Measurements from ENCODE around the gene CLEC19A. TPM values are rescaled to one million over a fixed set of nuclear protein-coding genes. Genes with fewer than 3 reads are reported as not detected.

Gene CLEC19A
- total and polyA plus RNA-seq, 4 donors, result not detected

DNA sequence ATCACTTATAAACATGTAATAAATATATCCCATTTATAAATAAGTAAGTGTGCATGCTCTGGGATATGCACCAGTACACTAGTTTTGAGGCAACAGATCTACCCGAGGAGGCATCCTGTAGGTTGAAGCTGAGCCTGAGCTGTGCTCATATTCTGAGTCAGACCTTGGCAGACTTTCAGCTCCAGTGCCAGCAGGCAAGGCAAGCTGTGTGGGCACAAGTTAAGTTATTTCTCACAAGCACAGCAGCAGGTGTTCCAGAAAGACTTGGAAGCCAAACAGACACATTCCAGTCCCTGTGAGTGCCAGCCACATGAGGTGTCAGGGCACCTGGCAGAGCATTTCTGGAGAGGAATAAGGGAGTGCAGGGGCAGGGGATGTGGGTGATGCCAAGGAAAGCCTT lies 1.3 kb upstream of the CLEC19A start:
- H3K27ac ChIP-seq (ENCODE audit: low read depth in 1 of 2, low read length in 2 of 2), result no peak overlapping the region
- H3K9ac ChIP-seq (ENCODE audit: low read depth in 1 of 2, low read length in 2 of 2), result no peak overlapping the region
- no peaks in the 10 kb centered on the region for H3K36me3 ChIP-seq (ENCODE audit: control insufficient read depth in 4 of 4, insufficient read depth in 3 of 4, low read depth in 1 of 4, low read length in 3 of 4)
- 22% methylated on average over 1 of the region's 1 CpG for WGBS
- no peak for TF ChIP-seq RAD21 (IDR thresholded peaks at IDR 0.05)
- peak in 1 of 2 donors; percentile 37 for TF ChIP-seq RXRA (IDR thresholded peaks at IDR 0.05)
- TF ChIP-seq YY1 (IDR thresholded peaks at IDR 0.05), result no peak
- TF ChIP-seq HNF4G (IDR thresholded peaks at IDR 0.05), result no peak
- TF ChIP-seq NR2F2 (IDR thresholded peaks at IDR 0.05), result no peak
- TF ChIP-seq, protein P1, sequence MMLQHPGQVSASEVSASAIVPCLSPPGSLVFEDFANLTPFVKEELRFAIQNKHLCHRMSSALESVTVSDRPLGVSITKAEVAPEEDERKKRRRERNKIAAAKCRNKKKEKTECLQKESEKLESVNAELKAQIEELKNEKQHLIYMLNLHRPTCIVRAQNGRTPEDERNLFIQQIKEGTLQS (IDR thresholded peaks at IDR 0.05), result no peak
- no peak for TF ChIP-seq TAF1 (conservative IDR thresholded peaks at IDR 0.05)
- no peak for TF ChIP-seq FOXA1 (IDR thresholded peaks at IDR 0.05)
- no peak for TF ChIP-seq CTCF (IDR thresholded peaks at IDR 0.05; ENCODE audit: low read depth, low read length, missing input control)
- peak in 1 of 2 donors; percentile 45 for TF ChIP-seq HNF4A (conservative IDR thresholded peaks at IDR 0.05)
- TF ChIP-seq EGR1 (IDR thresholded peaks at IDR 0.05; ENCODE audit: low read depth in 2 of 2), result no peak
- TF ChIP-seq GABPA (IDR thresholded peaks at IDR 0.05 in 1 of 2, conservative IDR thresholded peaks at IDR 0.05 in 1 of 2), result no peak
- no peak for TF ChIP-seq ZBTB33 (IDR thresholded peaks at IDR 0.05)
- no peak for TF ChIP-seq REST (IDR thresholded peaks at IDR 0.05)
- TF ChIP-seq, protein P2, sequence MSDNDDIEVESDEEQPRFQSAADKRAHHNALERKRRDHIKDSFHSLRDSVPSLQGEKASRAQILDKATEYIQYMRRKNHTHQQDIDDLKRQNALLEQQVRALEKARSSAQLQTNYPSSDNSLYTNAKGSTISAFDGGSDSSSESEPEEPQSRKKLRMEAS (IDR thresholded peaks at IDR 0.05), result no peak
- TF ChIP-seq FOXA2 (IDR thresholded peaks at IDR 0.05), result no peak
- no peak for TF ChIP-seq SP1 (IDR thresholded peaks at IDR 0.05)
- peak in 1 of 2 donors; percentile 76 for TF ChIP-seq JUND (IDR thresholded peaks at IDR 0.05)
- no peaks in the 10 kb centered on the region for H3K27me3 ChIP-seq (ENCODE audit: control insufficient read depth in 4 of 4, insufficient read depth in 4 of 4, low read length in 3 of 4)
- H3K4me1 ChIP-seq (ENCODE audit: control insufficient read depth in 4 of 4, insufficient read depth in 4 of 4, low read length in 3 of 4), result peaks cover 0 to 3% (median 0%) of the 10 kb centered on the region in 4 donors
- DNase-seq (ENCODE audit: low spot score), result no peak
- no peaks in the 10 kb centered on the region for H3K9me3 ChIP-seq (ENCODE audit: control insufficient read depth in 4 of 4, low read length in 3 of 4)
- no peak overlapping the region for H3K4me3 ChIP-seq (ENCODE audit: low read depth in 1 of 3, low read length in 3 of 3)

Measured in liver (tissue), 9 donors.